HG02870 (cell line): Measurements from ENCODE around the gene C19orf12.

Experiments
- ATAC-seq: cut with Tn5 transposase; IDR thresholded peaks from one replicate; pipeline ENCODE4 v1.9.1; 2021; ENCODE audit warnings: mild to moderate bottlenecking, moderate library complexity; ENCODE audit not compliant: unreplicated experiment

The C19orf12 gene

DNA sequence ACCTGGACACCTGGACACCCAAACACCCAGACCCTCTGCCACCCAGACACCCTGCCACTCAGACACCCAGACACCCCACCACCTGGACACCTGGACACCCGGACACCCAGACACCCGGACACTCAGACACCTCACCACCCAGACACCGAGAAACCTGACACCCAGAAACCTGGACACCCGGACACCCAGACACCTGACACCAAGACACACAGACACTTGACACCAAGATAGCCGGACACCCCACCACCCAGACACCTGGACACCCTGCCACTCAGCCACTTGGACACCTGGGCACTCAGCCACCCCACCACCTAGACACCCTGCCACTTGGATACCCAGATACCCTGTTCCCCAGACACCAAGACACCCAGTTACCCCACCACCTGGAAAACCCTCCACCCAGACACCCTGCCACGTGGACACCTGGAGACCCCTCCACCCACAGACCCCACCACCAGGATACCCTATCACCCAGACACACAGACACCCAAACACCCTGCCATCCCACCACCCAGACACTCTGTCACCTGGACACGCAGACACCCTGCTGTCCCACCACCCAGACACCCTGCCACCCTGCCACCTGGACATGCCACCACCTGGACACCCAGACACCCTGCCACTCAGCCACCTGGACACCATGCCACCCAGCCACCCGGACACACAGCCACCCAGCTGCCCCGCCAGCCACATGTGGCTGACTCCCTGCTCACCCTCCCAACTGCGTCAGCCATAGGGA is 17.4 kb downstream of the C19orf12 start:
- no peak for ATAC-seq

DNA sequence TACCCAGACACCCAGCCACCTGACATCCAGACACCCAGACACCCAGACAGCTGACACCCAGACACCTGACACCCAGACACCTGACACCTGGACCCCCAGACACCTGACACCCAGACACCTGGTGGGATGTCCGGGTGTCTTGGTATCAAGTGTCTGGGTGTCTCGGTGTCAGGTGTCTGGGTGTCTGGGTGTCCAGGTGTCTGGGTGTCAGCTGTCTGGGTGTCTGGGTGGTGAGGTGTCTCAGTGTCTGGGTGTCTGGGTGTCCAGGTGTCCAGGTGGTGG is 18.6 kb downstream of the C19orf12 start:
- no peak for ATAC-seq

DNA sequence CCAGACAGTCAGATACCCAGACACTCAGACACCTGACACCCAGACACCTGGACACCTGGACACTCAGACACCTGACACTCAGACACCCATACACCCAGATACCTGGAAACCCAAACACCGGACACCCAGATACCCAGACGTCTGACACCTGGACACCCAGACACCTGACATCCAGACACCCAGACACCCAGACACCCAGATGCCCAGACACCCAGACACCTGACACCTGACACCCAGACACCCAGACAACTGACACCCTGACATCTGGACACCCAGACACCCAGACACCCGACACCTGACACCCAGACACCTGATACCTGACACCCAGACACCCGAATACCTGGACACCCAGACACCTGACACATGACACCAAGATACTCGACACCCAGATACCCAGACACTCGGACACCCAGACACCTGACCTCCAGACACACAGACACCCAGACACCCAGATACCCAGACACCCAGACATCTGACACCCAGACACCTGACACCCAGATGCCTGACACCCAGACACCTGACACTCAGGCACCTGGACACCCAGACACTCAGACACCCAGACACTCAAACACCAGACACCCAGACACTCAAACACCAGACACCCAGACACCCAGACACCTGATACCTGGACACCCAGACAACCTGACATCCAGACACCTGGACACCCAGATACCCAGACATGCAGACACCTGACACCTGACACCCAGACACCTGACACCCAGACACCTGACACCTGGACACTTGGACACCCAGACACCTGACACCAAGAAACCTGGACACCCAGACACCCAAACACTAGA is 19.1 kb downstream of the C19orf12 start:
- ATAC-seq = no peak

DNA sequence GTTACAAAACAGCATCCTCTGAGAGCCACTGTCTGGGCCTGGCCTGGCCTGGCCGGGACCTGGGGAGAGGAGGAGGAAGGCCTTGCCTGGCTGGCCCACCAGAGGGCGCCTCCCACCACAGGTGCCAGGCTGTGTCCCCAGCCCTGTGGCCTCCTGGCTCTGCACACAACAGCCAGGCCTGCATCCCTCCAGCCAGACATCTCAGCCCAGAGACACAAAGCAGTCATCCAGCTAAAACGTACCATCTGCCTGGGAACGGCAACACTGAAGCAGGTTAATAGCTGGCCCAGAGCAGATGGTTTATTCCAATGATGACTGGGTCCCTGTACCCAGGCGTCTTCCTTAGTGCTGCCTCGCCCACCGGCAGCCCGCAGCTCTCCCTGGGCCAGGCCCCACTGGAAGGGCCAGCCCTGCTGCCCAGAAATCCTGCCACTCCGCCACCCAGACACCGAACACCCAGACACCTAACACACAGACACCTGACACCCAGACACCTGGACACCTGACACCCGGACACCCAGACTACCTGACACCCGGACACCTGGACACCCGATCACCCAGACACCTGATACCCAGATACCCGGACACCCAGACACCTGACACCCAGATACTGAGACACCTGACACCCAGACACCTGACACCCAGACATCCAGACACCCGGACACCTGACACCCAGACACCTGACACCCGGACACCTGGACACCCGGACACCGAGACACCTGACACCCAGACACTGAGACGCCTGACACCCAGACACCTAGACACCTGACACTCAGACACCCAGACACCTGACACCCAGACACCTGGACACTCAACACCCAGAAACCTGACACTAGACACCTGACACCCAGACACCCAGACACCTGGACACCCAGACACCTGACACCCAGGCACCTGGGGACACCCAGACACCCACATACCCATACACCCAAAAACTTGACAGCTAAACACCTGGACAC is 20.1 kb downstream of the C19orf12 start:
- peak; percentile 93 for ATAC-seq

DNA sequence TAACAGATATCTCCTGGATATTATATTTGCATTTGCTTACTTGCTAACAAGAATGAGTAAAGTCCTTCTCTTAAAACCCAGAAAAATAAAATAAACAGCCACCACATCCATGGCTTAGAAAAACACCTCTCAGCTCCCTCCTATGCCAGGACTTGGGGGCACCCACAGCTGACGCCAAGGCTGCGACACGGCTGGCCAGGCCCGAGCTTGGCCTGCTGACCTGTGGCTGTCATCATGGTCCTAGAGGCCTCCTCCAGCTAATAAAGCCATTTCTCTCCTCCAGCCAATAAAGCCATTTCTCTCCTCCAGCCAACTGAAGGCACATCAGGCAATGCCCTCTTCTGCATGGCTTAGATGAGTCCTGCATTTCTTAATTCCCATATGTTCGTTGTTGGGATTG is 20.9 kb downstream of the C19orf12 start:
- ATAC-seq = no peak

DNA sequence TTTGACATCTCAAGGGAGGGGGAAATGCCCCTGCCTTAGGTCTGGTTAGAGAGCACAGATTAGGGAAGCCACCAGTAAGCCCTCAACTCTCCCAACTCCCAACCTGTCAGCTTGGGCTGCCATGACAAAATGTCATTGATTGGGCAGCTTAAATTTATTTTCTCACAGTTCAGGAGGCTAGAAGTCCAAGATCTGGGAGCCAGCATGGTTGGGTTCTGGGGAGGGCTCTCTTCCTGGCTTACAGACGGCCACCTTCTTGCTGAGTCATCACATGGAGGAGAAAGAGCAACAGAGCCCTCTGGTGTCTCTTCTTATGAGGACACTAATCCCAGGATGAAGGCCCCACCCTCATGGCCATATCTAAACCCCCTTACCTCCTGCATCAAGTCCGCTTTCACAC is 24.2 kb downstream of the C19orf12 start:
- ATAC-seq = no peak

DNA sequence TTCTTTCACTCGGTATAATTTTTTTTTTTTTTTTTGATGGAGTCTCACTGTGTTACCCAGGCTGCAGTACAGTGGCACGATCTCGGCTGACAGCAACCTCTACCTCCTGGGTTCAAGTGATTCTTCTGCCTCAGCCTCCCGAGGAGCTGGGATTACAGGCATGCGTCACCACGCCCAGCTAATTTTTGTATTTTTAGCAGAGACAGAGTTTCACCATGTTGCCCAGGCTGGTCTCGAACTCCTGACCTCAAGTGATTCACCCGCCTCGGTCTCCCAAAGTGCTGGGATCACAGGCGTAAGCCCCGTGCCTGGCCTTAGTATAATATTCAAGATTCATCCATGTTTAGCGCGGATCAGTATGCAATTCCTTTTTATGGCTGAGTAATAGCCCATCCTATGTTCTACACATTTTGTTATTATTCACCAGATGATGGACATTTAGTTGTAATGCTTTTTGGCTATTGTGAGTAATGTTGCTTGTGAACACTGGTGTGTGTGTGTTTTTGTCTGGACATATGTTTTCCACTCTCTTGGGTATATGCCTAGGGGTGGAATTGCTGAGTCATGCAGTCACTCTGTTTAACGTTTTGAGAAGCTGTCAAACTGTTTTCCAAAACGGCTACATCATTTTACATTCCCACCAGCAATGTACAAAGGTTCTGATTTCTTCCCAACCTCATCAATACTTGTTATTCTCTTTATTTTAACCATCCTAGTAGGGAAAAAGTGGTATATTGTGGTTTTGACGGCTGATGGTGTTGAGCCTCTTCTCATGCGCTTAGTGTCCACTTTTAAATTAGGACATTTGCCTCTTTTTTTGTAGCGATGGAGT is 26.9 kb downstream of the C19orf12 start:
- ATAC-seq = no peak

DNA sequence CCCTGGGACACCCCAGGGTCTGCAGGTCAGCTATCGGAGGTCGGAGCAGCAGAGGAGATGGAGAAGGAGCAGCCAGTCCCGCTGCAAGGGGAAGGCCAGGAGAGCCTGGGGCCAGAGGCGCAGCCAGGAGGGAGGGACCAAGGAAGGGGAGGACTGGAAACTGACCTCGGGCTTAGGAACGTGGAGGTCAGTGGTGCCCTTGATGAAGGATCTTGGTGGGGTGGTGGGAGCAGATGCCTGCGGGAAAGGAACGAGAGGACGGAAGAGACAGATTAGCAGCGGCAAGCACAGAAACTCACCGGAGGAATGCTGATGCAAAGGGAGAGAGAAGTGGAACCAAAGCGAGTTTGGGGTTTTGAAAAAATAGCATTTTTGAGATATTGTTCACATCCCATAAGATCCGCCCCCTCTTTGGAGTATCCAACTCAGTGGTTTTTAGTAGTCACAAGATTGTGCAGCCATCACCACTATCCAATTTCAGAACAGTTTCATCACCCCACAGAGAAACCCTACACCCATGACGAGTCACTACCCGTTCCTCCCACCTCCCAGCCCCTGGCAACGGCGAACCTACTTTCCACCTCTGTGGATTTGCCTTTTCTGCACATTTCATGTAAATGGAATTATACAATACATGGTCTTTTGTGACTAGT is 27.7 kb downstream of the C19orf12 start:
- ATAC-seq = no peak

DNA sequence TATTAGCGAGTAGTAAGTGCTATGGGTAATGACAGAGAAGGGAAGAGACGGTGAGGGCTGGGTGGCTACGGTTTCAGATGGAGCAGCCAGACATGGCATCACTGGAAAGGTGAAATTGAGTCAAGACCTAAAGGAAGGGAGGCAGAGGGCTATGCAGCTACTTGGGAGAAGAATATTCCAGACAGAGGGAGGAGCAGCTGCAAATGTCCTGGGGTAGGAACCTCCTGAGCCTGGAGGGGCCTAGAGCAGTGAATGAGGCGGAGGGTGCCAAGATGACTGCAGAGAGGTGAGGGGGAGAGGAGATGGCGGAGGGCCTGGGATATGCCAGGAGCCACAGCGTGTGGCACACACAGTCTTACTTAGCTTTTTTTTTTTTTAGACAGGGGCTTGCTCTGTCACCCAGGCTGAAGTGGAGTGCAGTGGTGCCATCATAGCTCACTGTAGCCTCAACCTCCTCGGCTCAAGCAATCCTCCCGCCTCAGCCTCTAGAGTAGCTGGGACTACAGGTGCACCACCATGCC is 28.7 kb downstream of the C19orf12 start:
- no peak for ATAC-seq

DNA sequence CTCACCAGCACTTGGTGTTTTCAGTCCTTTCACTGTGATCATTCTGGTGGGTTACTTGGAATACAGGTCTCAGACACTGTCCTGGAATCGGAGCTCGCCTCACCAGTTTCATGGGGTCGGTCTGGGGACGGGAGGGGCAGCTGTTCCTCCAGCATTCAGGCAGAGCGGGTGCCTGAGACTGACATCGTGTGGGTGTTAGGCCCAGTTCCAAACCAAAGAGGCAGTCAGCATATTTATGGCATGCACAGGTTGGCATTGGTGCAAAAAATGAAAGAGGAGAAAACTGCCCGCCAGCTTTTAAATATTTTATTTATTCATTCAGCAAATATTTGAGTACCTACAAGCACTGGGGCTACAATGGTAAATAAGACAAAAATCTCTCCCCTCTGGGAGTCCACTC is 29.7 kb downstream of the C19orf12 start:
- no peak for ATAC-seq

DNA sequence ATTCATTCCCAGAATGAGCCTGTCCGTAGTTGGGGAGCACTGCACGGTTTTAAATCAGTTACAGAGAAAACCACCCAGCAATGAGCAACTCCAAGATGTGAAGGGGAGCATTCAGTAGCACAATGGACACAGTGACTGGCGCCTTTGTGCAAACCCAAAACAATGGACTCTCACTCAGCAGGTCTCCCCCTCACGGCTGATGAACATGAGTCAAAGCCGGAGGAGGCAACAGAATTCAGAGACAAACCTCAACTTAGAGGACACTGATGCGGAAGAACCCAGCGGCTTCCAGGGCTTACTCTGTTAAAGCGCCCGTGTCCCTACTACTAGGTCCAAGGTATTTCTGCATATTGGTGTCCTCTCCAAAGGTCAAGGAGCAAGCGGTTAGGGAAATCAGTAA is 32.1 kb downstream of the C19orf12 start:
- no peak for ATAC-seq

DNA sequence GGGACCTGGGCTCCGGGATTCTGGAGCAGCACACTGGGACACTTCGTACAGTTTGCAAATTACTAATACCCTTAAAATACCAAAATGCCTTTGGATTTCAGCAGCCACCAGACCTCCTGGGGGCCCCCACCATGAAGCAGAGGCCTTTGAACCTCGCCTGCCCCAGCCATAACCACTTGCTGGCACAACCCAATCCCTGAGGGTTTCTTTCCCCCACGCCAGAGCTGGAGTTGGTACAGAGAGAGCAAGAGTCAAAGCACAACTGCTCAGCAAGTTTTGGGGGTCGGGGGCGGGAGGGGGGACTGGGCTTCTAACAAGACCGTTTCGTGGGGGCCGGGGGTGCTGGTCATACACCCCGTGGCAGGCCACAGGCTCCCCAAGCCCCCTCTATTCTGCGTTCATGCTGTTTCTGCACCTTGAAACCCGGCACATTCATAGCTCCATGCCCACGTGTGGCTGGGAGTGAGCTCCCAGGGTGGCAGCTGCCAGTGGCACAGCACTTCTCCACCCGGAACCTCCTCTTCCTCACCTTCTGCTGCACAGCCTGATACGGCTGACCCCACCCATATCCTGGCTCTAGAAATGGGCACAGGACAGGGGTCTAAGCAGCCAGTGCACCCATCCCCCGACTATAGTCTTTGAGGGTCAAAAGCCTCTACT is 32.7 kb downstream of the C19orf12 start:
- no peak for ATAC-seq

DNA sequence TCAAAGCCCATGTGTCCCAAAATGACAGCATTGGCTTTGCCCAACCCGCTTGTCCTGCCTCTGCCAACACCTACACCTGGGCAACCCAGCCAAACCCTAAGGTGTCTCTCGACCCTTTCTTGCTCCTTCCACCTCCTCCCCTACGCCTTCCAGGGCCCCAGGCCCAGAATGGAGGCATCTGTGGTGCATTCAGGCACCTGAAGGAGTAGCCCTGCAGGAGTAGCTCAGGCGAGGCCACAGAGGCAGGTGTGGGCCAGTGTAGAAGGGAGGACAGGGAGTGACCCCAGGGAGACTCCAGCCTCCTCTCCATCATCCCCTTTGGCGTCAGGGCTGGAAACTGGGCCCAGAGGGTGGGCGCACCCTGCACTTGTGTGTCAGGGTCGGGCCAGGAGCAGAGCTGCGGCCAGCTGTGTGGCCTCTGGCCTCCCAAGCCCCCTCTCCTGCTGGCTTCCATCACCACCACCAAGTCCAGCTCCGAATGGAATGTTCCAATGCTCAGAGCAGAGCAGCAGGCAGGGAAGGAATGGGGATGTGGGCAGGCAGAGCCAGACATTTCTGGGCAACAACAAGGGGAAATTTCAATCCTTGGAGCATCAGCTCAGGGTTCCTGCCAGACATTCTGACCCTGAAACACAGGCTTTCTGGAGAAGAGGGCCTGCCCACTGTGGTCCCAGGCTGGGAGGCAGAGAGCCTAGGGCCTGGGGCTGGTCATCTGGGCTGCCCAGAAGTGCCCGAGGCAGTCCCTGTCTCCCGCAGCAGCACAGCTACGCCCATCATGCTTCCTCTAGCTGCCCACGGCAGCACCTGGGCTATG is 33.4 kb downstream of the C19orf12 start:
- no peak for ATAC-seq

DNA sequence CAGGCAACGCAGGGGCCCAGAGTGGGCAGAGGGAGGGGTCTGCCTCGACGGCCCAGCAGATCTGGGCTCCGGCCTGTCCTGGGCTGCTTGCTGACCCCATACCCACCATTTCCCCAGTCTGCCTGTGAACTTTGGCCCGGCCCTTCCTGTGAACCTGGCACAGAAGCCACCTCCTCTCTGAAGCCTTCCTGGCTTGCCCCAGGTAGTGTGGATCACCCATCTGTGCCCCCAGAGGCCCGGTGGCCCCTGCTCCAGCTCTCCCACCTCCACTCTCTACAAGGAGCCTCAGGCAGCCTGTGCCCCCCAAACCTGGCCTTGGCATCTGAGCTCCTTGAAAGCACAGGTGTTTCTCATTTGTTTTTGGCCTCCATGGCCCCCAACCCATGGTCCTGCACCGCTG is 34.1 kb downstream of the C19orf12 start:
- ATAC-seq = no peak

DNA sequence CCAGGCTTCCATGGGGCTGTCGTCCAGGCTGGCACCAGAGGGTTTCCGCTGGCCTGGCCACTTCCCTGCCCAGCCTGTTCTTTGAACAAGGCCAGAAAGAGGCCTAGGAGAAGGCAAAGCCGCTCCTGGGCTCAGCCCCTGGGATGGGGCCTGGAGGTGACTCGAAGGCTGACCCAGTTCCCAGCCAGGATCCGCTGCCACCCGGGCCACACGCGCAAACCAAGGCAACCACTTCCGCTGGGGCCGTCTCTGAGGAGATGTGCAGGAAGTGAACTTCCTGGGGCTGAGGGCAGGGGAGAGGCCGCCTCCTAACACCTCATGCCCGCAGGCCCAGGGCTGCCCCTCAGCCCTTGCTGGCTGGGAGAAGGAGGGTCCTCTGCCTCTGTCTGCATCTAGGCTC is 34.6 kb downstream of the C19orf12 start:
- ATAC-seq = peak; percentile 56

DNA sequence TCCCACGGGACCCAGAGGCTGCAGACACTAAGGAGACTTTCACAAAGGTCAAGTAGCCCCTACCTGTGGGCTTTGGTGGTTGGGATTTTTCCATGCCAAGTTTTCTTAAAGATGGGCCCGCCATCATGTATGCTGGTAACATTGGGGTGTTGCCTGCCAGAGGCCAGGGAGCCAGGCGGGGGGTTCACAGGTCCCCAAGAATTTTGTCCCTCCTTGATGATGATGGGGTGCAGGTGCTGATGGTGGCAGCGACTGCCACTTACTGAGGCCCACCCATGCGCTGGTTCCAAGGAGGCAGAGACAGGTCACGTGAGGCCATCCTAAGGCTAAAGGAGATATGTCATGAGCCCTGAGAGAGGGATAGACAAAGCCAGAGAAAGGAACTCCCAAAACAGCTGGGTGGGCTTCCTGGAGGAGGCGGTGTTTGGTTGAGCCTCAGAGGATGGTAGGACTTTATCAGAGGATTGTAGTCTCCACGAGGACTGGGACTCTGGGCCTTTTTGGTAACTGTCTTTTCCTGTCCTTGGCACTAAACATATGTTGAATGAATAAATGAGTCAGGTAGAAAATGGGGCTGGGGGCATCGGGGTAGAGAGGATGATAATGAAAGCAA is 35.4 kb downstream of the C19orf12 start:
- no peak for ATAC-seq

DNA sequence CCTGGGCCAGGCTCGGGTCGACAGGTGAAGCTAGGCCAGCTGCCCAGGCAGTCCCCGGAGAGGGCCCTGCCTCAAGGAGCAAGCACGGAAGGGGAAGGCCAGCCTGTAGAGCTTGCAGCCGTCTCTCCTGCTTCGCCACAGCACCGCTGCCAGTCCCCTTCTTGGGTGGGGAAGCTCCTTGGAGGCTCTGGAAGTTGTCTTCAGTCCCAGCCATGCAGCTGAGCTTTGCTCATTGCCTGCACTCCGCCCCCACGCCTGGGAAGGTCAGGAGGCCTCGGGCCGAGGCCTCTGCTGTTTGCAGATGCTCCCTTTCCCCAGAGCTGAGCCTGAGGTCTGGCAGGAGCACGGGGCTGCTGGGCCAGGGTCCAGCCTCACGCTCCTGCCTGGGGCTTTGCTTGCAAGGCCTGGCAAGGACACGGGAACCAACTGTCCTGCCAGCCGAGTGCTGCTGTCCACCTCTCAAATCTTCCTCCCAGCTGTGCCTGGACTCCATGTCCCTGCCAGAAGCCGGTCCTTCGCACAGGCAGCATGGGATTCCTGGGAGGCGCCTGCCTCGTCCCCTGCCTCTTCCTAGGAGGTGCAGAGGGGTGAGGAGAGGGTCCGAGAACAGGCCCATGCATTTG is 36.5 kb downstream of the C19orf12 start:
- ATAC-seq = no peak
